ENCODE results near the gene SPCS2. TPM values are rescaled to one million over a fixed set of nuclear protein-coding genes. Genes with fewer than 3 reads are reported as not detected.
"Not testable (repeated sequence)": the region's sequence is repeated elsewhere in the genome, so short reads cannot be mapped to it uniquely, and the experiment has no call there.

SPCS2 gene
- total RNA-seq, 1 donor from 2014 or later: 14.7 TPM

- TF ChIP-seq CTCF (IDR thresholded peaks at IDR 0.05; ENCODE audit: insufficient read depth, low read length, severe bottlenecking): peak; percentile 9
- Histone ChIP-seq H3K4me3 (ENCODE audit: low read depth, low read length) (no peak overlapping the region), H3K36me3 (ENCODE audit: control insufficient read depth, insufficient read depth, low read length) (no peaks in the 10 kb centered on the region), H3K27me3 (ENCODE audit: control insufficient read depth, insufficient read depth, low read length) (no peaks in the 10 kb centered on the region)
- peak; percentile 62 for DNase-seq (ENCODE audit: low read depth)
- FAIRE-seq: no peak
Measured at GRCh38 chr11:75014129-75014528, 65.1 kb downstream of the SPCS2 start.

- not testable (repeated sequence) for H3K36me3 ChIP-seq (ENCODE audit: control insufficient read depth, insufficient read depth, low read length); FAIRE-seq; H3K4me3 ChIP-seq (ENCODE audit: low read depth, low read length); H3K27me3 ChIP-seq (ENCODE audit: control insufficient read depth, insufficient read depth, low read length); DNase-seq (ENCODE audit: low read depth)
Measured at GRCh38 chr11:75019200-75019599, 70.1 kb downstream of the SPCS2 start.

GRCh38 chr11:75020328-75020727, 71.3 kb downstream of the SPCS2 start:
- not testable (repeated sequence) for H3K4me3 ChIP-seq (ENCODE audit: low read depth, low read length); FAIRE-seq

GRCh38 chr11:75022296-75022695, 73.2 kb downstream of the SPCS2 start:
- no peak for TF ChIP-seq CTCF (IDR thresholded peaks at IDR 0.05; ENCODE audit: insufficient read depth, low read length, severe bottlenecking)
- peak; percentile 18 for DNase-seq (ENCODE audit: low read depth)
- H3K4me3 ChIP-seq (ENCODE audit: low read depth, low read length): no peak overlapping the region
- H3K36me3 ChIP-seq (ENCODE audit: control insufficient read depth, insufficient read depth, low read length): no peaks in the 10 kb centered on the region
- H3K27me3 ChIP-seq (ENCODE audit: control insufficient read depth, insufficient read depth, low read length): no peaks in the 10 kb centered on the region
- no peak for FAIRE-seq

More at GRCh38 chr11:75020328-75020727, 71.3 kb downstream of the SPCS2 start:
- DNase-seq (ENCODE audit: low read depth); H3K27me3 ChIP-seq (ENCODE audit: control insufficient read depth, insufficient read depth, low read length); H3K36me3 ChIP-seq (ENCODE audit: control insufficient read depth, insufficient read depth, low read length): not testable (repeated sequence)

- Histone ChIP-seq H3K36me3 (ENCODE audit: control insufficient read depth, insufficient read depth, low read length) (no peaks in the 10 kb centered on the region), H3K27me3 (ENCODE audit: control insufficient read depth, insufficient read depth, low read length) (no peaks in the 10 kb centered on the region), H3K4me3 (ENCODE audit: low read depth, low read length) (no peak overlapping the region)
- FAIRE-seq: no peak
- peak; percentile 71 for DNase-seq (ENCODE audit: low read depth)
- peak; percentile 92 for TF ChIP-seq CTCF (IDR thresholded peaks at IDR 0.05; ENCODE audit: insufficient read depth, low read length, severe bottlenecking)
Measured at GRCh38 chr11:75022759-75023396, 73.8 kb downstream of the SPCS2 start.

- Histone ChIP-seq H3K36me3 (ENCODE audit: control insufficient read depth, insufficient read depth, low read length) (no peaks in the 10 kb centered on the region), H3K27me3 (ENCODE audit: control insufficient read depth, insufficient read depth, low read length) (no peaks in the 10 kb centered on the region), H3K4me3 (ENCODE audit: low read depth, low read length) (no peak overlapping the region)
- FAIRE-seq: no peak
- TF ChIP-seq CTCF (IDR thresholded peaks at IDR 0.05; ENCODE audit: insufficient read depth, low read length, severe bottlenecking): no peak
- no peak for DNase-seq (ENCODE audit: low read depth)
Measured at GRCh38 chr11:75023446-75024067, 74.5 kb downstream of the SPCS2 start.

- Histone ChIP-seq H3K4me3 (ENCODE audit: low read depth, low read length) (no peak overlapping the region), H3K36me3 (ENCODE audit: control insufficient read depth, insufficient read depth, low read length) (no peaks in the 10 kb centered on the region), H3K27me3 (ENCODE audit: control insufficient read depth, insufficient read depth, low read length) (no peaks in the 10 kb centered on the region)
- DNase-seq (ENCODE audit: low read depth) (no peak), FAIRE-seq (no peak)
- no peak for TF ChIP-seq CTCF (IDR thresholded peaks at IDR 0.05; ENCODE audit: insufficient read depth, low read length, severe bottlenecking)
Measured at GRCh38 chr11:75024068-75024449, 75.0 kb downstream of the SPCS2 start.

Data from bronchial epithelial cell (primary cell).